ENCODE results near the gene KIF1A.

- TF ChIP-seq, protein P1, sequence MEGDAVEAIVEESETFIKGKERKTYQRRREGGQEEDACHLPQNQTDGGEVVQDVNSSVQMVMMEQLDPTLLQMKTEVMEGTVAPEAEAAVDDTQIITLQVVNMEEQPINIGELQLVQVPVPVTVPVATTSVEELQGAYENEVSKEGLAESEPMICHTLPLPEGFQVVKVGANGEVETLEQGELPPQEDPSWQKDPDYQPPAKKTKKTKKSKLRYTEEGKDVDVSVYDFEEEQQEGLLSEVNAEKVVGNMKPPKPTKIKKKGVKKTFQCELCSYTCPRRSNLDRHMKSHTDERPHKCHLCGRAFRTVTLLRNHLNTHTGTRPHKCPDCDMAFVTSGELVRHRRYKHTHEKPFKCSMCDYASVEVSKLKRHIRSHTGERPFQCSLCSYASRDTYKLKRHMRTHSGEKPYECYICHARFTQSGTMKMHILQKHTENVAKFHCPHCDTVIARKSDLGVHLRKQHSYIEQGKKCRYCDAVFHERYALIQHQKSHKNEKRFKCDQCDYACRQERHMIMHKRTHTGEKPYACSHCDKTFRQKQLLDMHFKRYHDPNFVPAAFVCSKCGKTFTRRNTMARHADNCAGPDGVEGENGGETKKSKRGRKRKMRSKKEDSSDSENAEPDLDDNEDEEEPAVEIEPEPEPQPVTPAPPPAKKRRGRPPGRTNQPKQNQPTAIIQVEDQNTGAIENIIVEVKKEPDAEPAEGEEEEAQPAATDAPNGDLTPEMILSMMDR (IDR thresholded peaks at IDR 0.05): no peak
- no peak for TF ChIP-seq POLR2AphosphoS5 (IDR thresholded peaks at IDR 0.05)
- TF ChIP-seq POLR2A (IDR thresholded peaks at IDR 0.05): no peak
Observed at GRCh38 chr2:240757086-240757614, 62.9 kb downstream of the KIF1A start.

All from suprapubic skin (tissue), 4 donors.